Mesothelial cell of epicardium (in vitro differentiated cells): ENCODE measurements around the gene SLC22A23. TPM values are rescaled to one million over a fixed set of nuclear protein-coding genes. Genes with fewer than 3 reads are reported as not detected.

ENCODE experiments used
- DNase-seq, 2 experiments: peaks; one replicate each; pipeline ENCODE4 v3.0.0; 2021; ENCODE audit warnings: low spot score in 2 of 2; ENCODE audit not compliant: unreplicated experiment in 2 of 2
- H3K27ac Mint-ChIP-seq: 2 replicates; pipeline ENCODE4 v1.8.0; 2021; ENCODE audit warnings: mixed read lengths
- H3K27me3 Mint-ChIP-seq: 2 replicates; pipeline ENCODE4 v1.8.0; 2021; ENCODE audit warnings: low read depth, mixed read lengths
- H3K36me3 Mint-ChIP-seq: 2 replicates; pipeline ENCODE4 v1.8.0; 2021; ENCODE audit warnings: mixed read lengths
- H3K4me1 Mint-ChIP-seq: 2 replicates; pipeline ENCODE4 v1.8.0; 2021; ENCODE audit warnings: mixed read lengths
- H3K4me3 Mint-ChIP-seq: 2 replicates; pipeline ENCODE4 v1.8.0; 2021; ENCODE audit warnings: mild to moderate bottlenecking, moderate library complexity, mixed read lengths
- H3K9me3 Mint-ChIP-seq: 2 replicates; pipeline ENCODE4 v1.8.0; 2021; ENCODE audit warnings: mixed read lengths
- CTCF ChIP-seq: fragments of 200-600 bp; sonication (generic); IDR thresholded peaks from one replicate; pipeline ENCODE4 v1.5.0; 2021; ENCODE audit warnings: antibody characterized with exemption; ENCODE audit not compliant: unreplicated experiment
- total RNA-seq: library from RNA; stranded (reverse); gene quantifications from 3 replicates; pipeline ENCODE4 v1.2.1, GENCODE V29; 2021

SLC22A23 gene
- total RNA-seq, 1 donor from 2014 or later: 25.0 TPM

GRCh38 chr6:3454273-3455010 lies 2.4 kb downstream of the SLC22A23 start:
- no peak for DNase-seq
- no peak overlapping the region for H3K27ac Mint-ChIP-seq
- no peak for TF ChIP-seq CTCF
- H3K4me3 Mint-ChIP-seq: no peak overlapping the region
- H3K9me3 Mint-ChIP-seq: no peaks in the 10 kb centered on the region
- H3K4me1 Mint-ChIP-seq: peaks cover 11% of the 10 kb centered on the region
- peaks cover 4% of the 10 kb centered on the region for H3K36me3 Mint-ChIP-seq
- peaks cover 6% of the 10 kb centered on the region for H3K27me3 Mint-ChIP-seq

- Mint-ChIP-seq H3K36me3 (peaks cover 8% of the 10 kb centered on the region), H3K9me3 (no peaks in the 10 kb centered on the region), H3K4me1 (peaks cover 9% of the 10 kb centered on the region), H3K4me3 (no peak overlapping the region), H3K27me3 (peaks cover 6% of the 10 kb centered on the region), H3K27ac (no peak overlapping the region)
- no peak for TF ChIP-seq CTCF
- DNase-seq: no peak
These were observed 3.2 kb downstream of the SLC22A23 start for GRCh38 chr6:3453413-3454272.

- H3K4me1 Mint-ChIP-seq: peaks cover 2% of the 10 kb centered on the region
- H3K9me3 Mint-ChIP-seq: no peaks in the 10 kb centered on the region
- H3K27me3 Mint-ChIP-seq: no peaks in the 10 kb centered on the region
- TF ChIP-seq CTCF: no peak
- no peak overlapping the region for H3K27ac Mint-ChIP-seq
- DNase-seq: no peak
- H3K36me3 Mint-ChIP-seq: peaks cover 8% of the 10 kb centered on the region
- no peak overlapping the region for H3K4me3 Mint-ChIP-seq
These were observed 5.4 kb downstream of the SLC22A23 start for GRCh38 chr6:3451498-3451897.

- DNase-seq: no peak
- Mint-ChIP-seq H3K36me3 (peaks cover 8% of the 10 kb centered on the region), H3K4me1 (peaks cover 2% of the 10 kb centered on the region), H3K4me3 (no peak overlapping the region), H3K27ac (no peak overlapping the region), H3K27me3 (no peaks in the 10 kb centered on the region), H3K9me3 (no peaks in the 10 kb centered on the region)
- no peak for TF ChIP-seq CTCF
These were observed 6.0 kb downstream of the SLC22A23 start for GRCh38 chr6:3450888-3451287.

GRCh38 chr6:3449750-3450305 lies 7.0 kb downstream of the SLC22A23 start:
- H3K9me3 Mint-ChIP-seq: no peaks in the 10 kb centered on the region
- peaks cover 8% of the 10 kb centered on the region for H3K36me3 Mint-ChIP-seq
- H3K27me3 Mint-ChIP-seq: no peaks in the 10 kb centered on the region
- H3K27ac Mint-ChIP-seq: no peak overlapping the region
- no peak for TF ChIP-seq CTCF
- H3K4me3 Mint-ChIP-seq: no peak overlapping the region
- peaks cover 2% of the 10 kb centered on the region for H3K4me1 Mint-ChIP-seq
- no peak for DNase-seq
